A549 (cell line): Measurements from ENCODE around the gene NBL1.

ENCODE experiments used
- CHD4 ChIP-seq: fragments of 200-600 bp; sonication (generic); IDR thresholded peaks from 2 replicates; pipeline ENCODE4 v1.6.1; 2016; ENCODE audit warnings: antibody characterized with exemption, mild to moderate bottlenecking, borderline replicate concordance
- GATA3 ChIP-seq: IDR thresholded peaks from 2 replicates; pipeline ENCODE4 v1.6.1; 2012; ENCODE audit warnings: borderline replicate concordance
- MAFK ChIP-seq: fragments of 450-650 bp; IDR thresholded peaks from 2 replicates; pipeline ENCODE4 v1.6.1; 2014; ENCODE audit not compliant: partially characterized antibody
- MYC ChIP-seq: IDR thresholded peaks from 2 replicates; pipeline ENCODE4 v1.6.1; 2012; ENCODE audit warnings: mild to moderate bottlenecking, inconsistent platforms, low read length, improper control_type of control experiment, borderline replicate concordance
- PHF8 ChIP-seq: fragments of 200-600 bp; sonication (generic); IDR thresholded peaks from 2 replicates; pipeline ENCODE4 v1.6.1; 2016; ENCODE audit warnings: low read depth, mild to moderate bottlenecking, antibody characterized with exemption, moderate library complexity, borderline replicate concordance
- USF2 ChIP-seq: fragments of 450-650 bp; IDR thresholded peaks from 2 replicates; pipeline ENCODE4 v1.6.1; 2014; ENCODE audit warnings: antibody characterized with exemption
- TF ChIP-seq, protein P1 (sequence below): IDR thresholded peaks from 2 replicates; pipeline ENCODE4 v1.6.1; 2012
- TF ChIP-seq, protein P2 (sequence below): fragments of >200 bp; sonication (Bioruptor Twin); formaldehyde crosslinking; IDR thresholded peaks from 3 replicates; pipeline ENCODE4 v1.5.1; 2016
- TF ChIP-seq, protein P3 (sequence below): IDR thresholded peaks from 2 replicates; pipeline ENCODE4 v1.6.1; 2012; ENCODE audit warnings: low read depth, borderline replicate concordance

DNA sequence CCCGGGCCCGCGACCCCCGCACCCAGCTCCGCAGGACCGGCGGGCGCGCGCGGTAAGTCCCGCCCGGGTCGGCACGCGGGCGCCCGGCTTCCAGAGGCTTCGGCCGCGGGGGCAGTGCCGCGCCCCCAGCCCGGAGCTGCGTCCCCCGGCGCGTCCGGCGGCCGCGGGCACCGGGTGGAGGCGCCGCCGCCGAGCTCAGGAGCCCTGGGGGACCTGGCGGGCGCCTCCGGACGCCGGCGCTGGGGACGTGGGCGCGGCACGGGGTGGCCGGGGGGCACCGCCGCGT is 227 bp downstream of the NBL1 start:
- TF ChIP-seq CHD4 (no peak), GATA3 (no peak), MYC (no peak), MAFK (no peak), USF2 (no peak), PHF8 (no peak)
- TF ChIP-seq, protein P1, sequence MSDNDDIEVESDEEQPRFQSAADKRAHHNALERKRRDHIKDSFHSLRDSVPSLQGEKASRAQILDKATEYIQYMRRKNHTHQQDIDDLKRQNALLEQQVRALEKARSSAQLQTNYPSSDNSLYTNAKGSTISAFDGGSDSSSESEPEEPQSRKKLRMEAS, result no peak
- TF ChIP-seq, protein P2, sequence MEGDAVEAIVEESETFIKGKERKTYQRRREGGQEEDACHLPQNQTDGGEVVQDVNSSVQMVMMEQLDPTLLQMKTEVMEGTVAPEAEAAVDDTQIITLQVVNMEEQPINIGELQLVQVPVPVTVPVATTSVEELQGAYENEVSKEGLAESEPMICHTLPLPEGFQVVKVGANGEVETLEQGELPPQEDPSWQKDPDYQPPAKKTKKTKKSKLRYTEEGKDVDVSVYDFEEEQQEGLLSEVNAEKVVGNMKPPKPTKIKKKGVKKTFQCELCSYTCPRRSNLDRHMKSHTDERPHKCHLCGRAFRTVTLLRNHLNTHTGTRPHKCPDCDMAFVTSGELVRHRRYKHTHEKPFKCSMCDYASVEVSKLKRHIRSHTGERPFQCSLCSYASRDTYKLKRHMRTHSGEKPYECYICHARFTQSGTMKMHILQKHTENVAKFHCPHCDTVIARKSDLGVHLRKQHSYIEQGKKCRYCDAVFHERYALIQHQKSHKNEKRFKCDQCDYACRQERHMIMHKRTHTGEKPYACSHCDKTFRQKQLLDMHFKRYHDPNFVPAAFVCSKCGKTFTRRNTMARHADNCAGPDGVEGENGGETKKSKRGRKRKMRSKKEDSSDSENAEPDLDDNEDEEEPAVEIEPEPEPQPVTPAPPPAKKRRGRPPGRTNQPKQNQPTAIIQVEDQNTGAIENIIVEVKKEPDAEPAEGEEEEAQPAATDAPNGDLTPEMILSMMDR, result no peak
- TF ChIP-seq, protein P3, sequence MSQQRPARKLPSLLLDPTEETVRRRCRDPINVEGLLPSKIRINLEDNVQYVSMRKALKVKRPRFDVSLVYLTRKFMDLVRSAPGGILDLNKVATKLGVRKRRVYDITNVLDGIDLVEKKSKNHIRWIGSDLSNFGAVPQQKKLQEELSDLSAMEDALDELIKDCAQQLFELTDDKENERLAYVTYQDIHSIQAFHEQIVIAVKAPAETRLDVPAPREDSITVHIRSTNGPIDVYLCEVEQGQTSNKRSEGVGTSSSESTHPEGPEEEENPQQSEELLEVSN, result no peak
